BE2C (cell line): ENCODE results near the gene PEPD.

Source experiments
- DNase-seq: peaks from one replicate; pipeline ENCODE4 v3.0.0-alpha.2; 2020
- H3K27me3 ChIP-seq: fragments of 250-450 bp; sonication (Bioruptor Pico); 2 replicates; pipeline ENCODE4 v1.5.1; 2020; ENCODE audit warnings: mild to moderate bottlenecking
- H3K36me3 ChIP-seq: fragments of 250-450 bp; sonication (Bioruptor Pico); 2 replicates; pipeline ENCODE4 v1.5.1; 2020; ENCODE audit warnings: mild to moderate bottlenecking
- H3K4me1 ChIP-seq: fragments of 250-450 bp; sonication (Bioruptor Pico); 2 replicates; pipeline ENCODE4 v1.5.1; 2020
- H3K4me3 ChIP-seq: 2 replicates; pipeline ENCODE4 v1.5.1; 2011; ENCODE audit warnings: low read depth, low read length
- H3K9me3 ChIP-seq: fragments of 250-450 bp; sonication (Bioruptor Pico); 2 replicates; pipeline ENCODE4 v1.5.1; 2020
- CTCF ChIP-seq: IDR thresholded peaks from 2 replicates; pipeline ENCODE4 v1.5.1; 2012; ENCODE audit warnings: mild to moderate bottlenecking, low read depth, low read length

The PEPD gene

GRCh38 chr19:33477781-33478180, 43.8 kb downstream of the PEPD start:
- no peak for DNase-seq
- Histone ChIP-seq H3K4me1 (peaks cover 2% of the 10 kb centered on the region; the same call in 1 of the 2 replicates), H3K27me3 (no peaks in the 10 kb centered on the region), H3K36me3 (peaks cover 19% of the 10 kb centered on the region), H3K4me3 (no peak overlapping the region), H3K9me3 (no peaks in the 10 kb centered on the region)
- no peak for TF ChIP-seq CTCF

GRCh38 chr19:33476151-33476707, 45.4 kb downstream of the PEPD start:
- no peaks in the 10 kb centered on the region for H3K9me3 ChIP-seq
- H3K4me1 ChIP-seq, result peaks cover 5% of the 10 kb centered on the region
- peaks cover 19% of the 10 kb centered on the region for H3K36me3 ChIP-seq
- no peaks in the 10 kb centered on the region for H3K27me3 ChIP-seq
- TF ChIP-seq CTCF, result no peak
- DNase-seq, result no peak
- no peak overlapping the region for H3K4me3 ChIP-seq

GRCh38 chr19:33473653-33474305, 47.8 kb downstream of the PEPD start:
- no peak for TF ChIP-seq CTCF
- H3K4me3 ChIP-seq, result no peak overlapping the region

GRCh38 chr19:33472691-33473652, 48.6 kb downstream of the PEPD start:
- TF ChIP-seq CTCF, result no peak
- Histone ChIP-seq H3K9me3 (no peaks in the 10 kb centered on the region), H3K4me3 (no peak overlapping the region), H3K4me1 (peaks cover 10% of the 10 kb centered on the region), H3K36me3 (peaks cover 10% of the 10 kb centered on the region; the same call in 1 of the 2 replicates), H3K27me3 (no peaks in the 10 kb centered on the region)
- DNase-seq, result no peak

More at GRCh38 chr19:33473653-33474305, 47.8 kb downstream of the PEPD start:
- no peaks in the 10 kb centered on the region for H3K9me3 ChIP-seq
- H3K36me3 ChIP-seq, result peaks cover 10% of the 10 kb centered on the region; the same call in 1 of the 2 replicates
- no peak for DNase-seq
- H3K4me1 ChIP-seq, result peaks cover 6% of the 10 kb centered on the region
- no peaks in the 10 kb centered on the region for H3K27me3 ChIP-seq

GRCh38 chr19:33472226-33472625, 49.4 kb downstream of the PEPD start:
- no peaks in the 10 kb centered on the region for H3K27me3 ChIP-seq
- no peak overlapping the region for H3K4me3 ChIP-seq
- H3K9me3 ChIP-seq, result no peaks in the 10 kb centered on the region
- H3K36me3 ChIP-seq, result peaks cover 5% of the 10 kb centered on the region; the same call in 1 of the 2 replicates
- TF ChIP-seq CTCF, result no peak
- peaks cover 10% of the 10 kb centered on the region for H3K4me1 ChIP-seq
- no peak for DNase-seq
